Vagina (tissue), 2 donors: Measurements from ENCODE around the gene MINDY4. TPM values are rescaled to one million over a fixed set of nuclear protein-coding genes. Genes with fewer than 3 reads are reported as not detected.

Source experiments
- DNase-seq, 2 donors: peaks; one replicate each; pipeline ENCODE4 v3.0.0-alpha.2; 2017; ENCODE audit errors: extremely low spot score in 2 of 2
- H3K27ac ChIP-seq: fragments of 200-600 bp; sonication (generic); one replicate; pipeline ENCODE4 v1.5.1; 2019
- H3K27me3 ChIP-seq: fragments of 200-600 bp; sonication (generic); one replicate; pipeline ENCODE4 v1.5.1; 2019
- H3K36me3 ChIP-seq, 2 donors: fragments of 200-600 bp; sonication (generic); one replicate each; pipeline ENCODE4 v1.5.1; 2017 to 2019
- H3K4me1 ChIP-seq: fragments of 200-600 bp; sonication (generic); one replicate; pipeline ENCODE4 v1.5.1; 2019
- H3K4me3 ChIP-seq, 2 donors: fragments of 200-600 bp; sonication (generic); 1 replicate in 1 of 2; 2 replicates in 1 of 2; pipeline ENCODE4 v1.5.1; 2016 to 2019
- H3K9me3 ChIP-seq: fragments of 200-600 bp; sonication (generic); one replicate; pipeline ENCODE4 v1.5.1; 2019
- CTCF ChIP-seq, 3 experiments: fragments of 450-650 bp in 2 of 3; fragments of 200-600 bp in 1 of 3; sonication (generic) in 1 of 3; IDR thresholded peaks; one replicate each; pipeline ENCODE4 v1.5.1; 2017 to 2019; ENCODE audit warnings: antibody characterized with exemption in 3 of 3, mild to moderate bottlenecking in 2 of 3, moderate library complexity in 2 of 3
- POLR2A ChIP-seq, 2 donors: fragments of 450-650 bp; IDR thresholded peaks; one replicate each; pipeline ENCODE4 v1.6.1; 2017; ENCODE audit warnings: antibody characterized with exemption in 2 of 2, mild to moderate bottlenecking in 2 of 2, moderate library complexity in 2 of 2
- POLR2AphosphoS5 ChIP-seq, 2 donors: sonication (generic); formaldehyde crosslinking; IDR thresholded peaks; one replicate each; pipeline ENCODE4 v1.9.0; 2017; ENCODE audit warnings: antibody characterized with exemption in 2 of 2, mild to moderate bottlenecking in 2 of 2, low read depth in 1 of 2; ENCODE audit not compliant: insufficient read depth in 1 of 2
- intact Hi-C: fragments of 100-400 bp; cut with DNase I; formaldehyde crosslinking; loops from one replicate; pipeline ENCODE4 v1.15.1; 2023
- total RNA-seq: library from RNA; depleted of rRNA; stranded (reverse); fragments of >200 nt; gene quantifications from one replicate; pipeline ENCODE4 v1.2.3, GENCODE V29; 2016

MINDY4 gene
- total RNA-seq, 1 donor from 2014 or later, result 10.3 TPM

GRCh38 chr7:30927559-30927958, 156.3 kb downstream of the MINDY4 start:
- Histone ChIP-seq H3K4me1 (no peaks in the 10 kb centered on the region), H3K36me3 (no peaks in the 10 kb centered on the region), H3K27me3 (no peaks in the 10 kb centered on the region), H3K27ac (no peak overlapping the region), H3K9me3 (no peaks in the 10 kb centered on the region), H3K4me3 (no peak overlapping the region)
- TF ChIP-seq CTCF (IDR thresholded peaks at IDR 0.05), result no peak
- no peak for TF ChIP-seq POLR2A (IDR thresholded peaks at IDR 0.05)
- no peak for TF ChIP-seq POLR2AphosphoS5 (IDR thresholded peaks at IDR 0.05; ENCODE audit: insufficient read depth in 1 of 2, low read depth in 1 of 2)
- intact Hi-C loops, result no loop called here
- peak in 1 of 2 donors; percentile 72 for DNase-seq

GRCh38 chr7:30928254-30928872, 157.1 kb downstream of the MINDY4 start:
- intact Hi-C loops, result no loop called here
- no peaks in the 10 kb centered on the region for H3K4me1 ChIP-seq
- TF ChIP-seq POLR2AphosphoS5 (IDR thresholded peaks at IDR 0.05; ENCODE audit: insufficient read depth in 1 of 2, low read depth in 1 of 2) (no peak), CTCF (IDR thresholded peaks at IDR 0.05) (no peak), POLR2A (IDR thresholded peaks at IDR 0.05) (no peak)
- H3K36me3 ChIP-seq, result no peaks in the 10 kb centered on the region
- DNase-seq, result no peak
- H3K27ac ChIP-seq, result no peak overlapping the region
- H3K4me3 ChIP-seq, result no peak overlapping the region
- no peaks in the 10 kb centered on the region for H3K9me3 ChIP-seq
- H3K27me3 ChIP-seq, result no peaks in the 10 kb centered on the region

- intact Hi-C loops, result no loop called here
- H3K9me3 ChIP-seq, result no peaks in the 10 kb centered on the region
- H3K4me1 ChIP-seq, result no peaks in the 10 kb centered on the region
- no peaks in the 10 kb centered on the region for H3K27me3 ChIP-seq
- no peaks in the 10 kb centered on the region for H3K36me3 ChIP-seq
- no peak overlapping the region for H3K27ac ChIP-seq
- TF ChIP-seq CTCF (IDR thresholded peaks at IDR 0.05) (no peak), POLR2A (IDR thresholded peaks at IDR 0.05) (no peak), POLR2AphosphoS5 (IDR thresholded peaks at IDR 0.05; ENCODE audit: insufficient read depth in 1 of 2, low read depth in 1 of 2) (no peak)
- DNase-seq, result no peak
- H3K4me3 ChIP-seq, result no peak overlapping the region
These were observed 158.5 kb downstream of the MINDY4 start for GRCh38 chr7:30929686-30930085.

- H3K27me3 ChIP-seq, result no peaks in the 10 kb centered on the region
- no peaks in the 10 kb centered on the region for H3K36me3 ChIP-seq
- DNase-seq, result no peak
- H3K4me3 ChIP-seq, result no peak overlapping the region
- TF ChIP-seq POLR2A (IDR thresholded peaks at IDR 0.05) (no peak), POLR2AphosphoS5 (IDR thresholded peaks at IDR 0.05; ENCODE audit: insufficient read depth in 1 of 2, low read depth in 1 of 2) (no peak), CTCF (IDR thresholded peaks at IDR 0.05) (no peak)
- no peaks in the 10 kb centered on the region for H3K9me3 ChIP-seq
- intact Hi-C loops, result no loop called here
- no peak overlapping the region for H3K27ac ChIP-seq
- H3K4me1 ChIP-seq, result no peaks in the 10 kb centered on the region
These were observed 159.4 kb downstream of the MINDY4 start for GRCh38 chr7:30930621-30931020.

- no peaks in the 10 kb centered on the region for H3K36me3 ChIP-seq
- H3K27me3 ChIP-seq, result no peaks in the 10 kb centered on the region
- H3K27ac ChIP-seq, result no peak overlapping the region
- no peak for DNase-seq
- intact Hi-C loops, result no loop called here
- no peaks in the 10 kb centered on the region for H3K4me1 ChIP-seq
- H3K9me3 ChIP-seq, result no peaks in the 10 kb centered on the region
- H3K4me3 ChIP-seq, result no peak overlapping the region
- TF ChIP-seq POLR2A (IDR thresholded peaks at IDR 0.05), result no peak
- TF ChIP-seq POLR2AphosphoS5 (IDR thresholded peaks at IDR 0.05; ENCODE audit: insufficient read depth in 1 of 2, low read depth in 1 of 2), result no peak
- no peak for TF ChIP-seq CTCF (IDR thresholded peaks at IDR 0.05)
These were observed 160.1 kb downstream of the MINDY4 start for GRCh38 chr7:30931161-30931928.
